H1 (cell line): ENCODE data around the gene DUSP7. TPM values are rescaled to one million over a fixed set of nuclear protein-coding genes. Genes with fewer than 3 reads are reported as not detected.

ENCODE experiments used
- BCL11A ChIP-seq, 2 experiments: IDR thresholded peaks; one replicate each; pipeline ENCODE4 v1.6.1; 2011; ENCODE audit warnings: low read depth in 2 of 2, low read length in 2 of 2, mild to moderate bottlenecking in 2 of 2
- CBX5 ChIP-seq: fragments of 300-800, 300-1000 bp; sonication (generic); IDR thresholded peaks from 2 replicates; pipeline ENCODE4 v1.7.1; 2016; ENCODE audit warnings: antibody characterized with exemption, low read length, low read depth
- CHD2 ChIP-seq: IDR thresholded peaks from 2 replicates; pipeline ENCODE4 v1.6.1; 2012; ENCODE audit warnings: low read length, improper control_type of control experiment
- KDM4A ChIP-seq: IDR thresholded peaks from one replicate; pipeline ENCODE4 v1.7.1; 2012; ENCODE audit warnings: low read depth, mild to moderate bottlenecking, moderate library complexity, low read length, inconsistent platforms; ENCODE audit not compliant: severe bottlenecking
- KDM5A ChIP-seq: fragments of 200-600 bp; IDR thresholded peaks from 2 replicates; pipeline ENCODE4 v1.7.1; 2012; ENCODE audit warnings: mild to moderate bottlenecking, low read length, inconsistent platforms, mixed read lengths
- SIRT6 ChIP-seq: IDR thresholded peaks from one replicate; pipeline ENCODE4 v1.7.1; 2012; ENCODE audit warnings: low read length, inconsistent platforms
- SUZ12 ChIP-seq: fragments of 200-600 bp; sonication (generic); IDR thresholded peaks from 2 replicates; pipeline ENCODE4 v1.6.1; 2012; ENCODE audit warnings: mild to moderate bottlenecking, inconsistent platforms, low read length, moderate library complexity, mixed read lengths
- polyA plus RNA-seq, 7 experiments: library from polyadenylated mRNA; depleted of rRNA in 3 of 7; stranded (reverse) in 5 of 7; unstranded in 2 of 7; fragments of >200 nt in 5 of 7; fragments of 200-250 nt in 2 of 7; gene quantifications; 1 replicate in 5 of 7; 2 replicates in 1 of 7; 4 replicates in 1 of 7; pipeline versions ENCODE4 v1.2.1 to v1.2.3, GENCODE V29; 2011 to 2013; ENCODE audit warnings: missing spikeins in 2 of 7, mixed read lengths in 2 of 7
- total RNA-seq: library from RNA; stranded (reverse); fragmentation: NEBNext Ultra II Directional; extraction: Animal tissue kit (Norgen Biotek cat#: 25700); gene quantifications from 2 replicates; pipeline ENCODE4 v1.2.1, GENCODE V29; 2021
- TF ChIP-seq, protein P1 (sequence below): fragments of 300-600 bp; sonication (generic); IDR thresholded peaks from 2 replicates; pipeline ENCODE4 v1.7.1; 2012; ENCODE audit warnings: low read length, moderate library complexity, mild to moderate bottlenecking, inconsistent platforms; ENCODE audit not compliant: insufficient replicate concordance
- TF ChIP-seq, protein P2 (sequence below): IDR thresholded peaks from 2 replicates; pipeline ENCODE4 v1.6.1; 2012; ENCODE audit warnings: inconsistent platforms

Gene DUSP7
- total and polyA plus RNA-seq, 2 of the 8 experiments (the other 6 are each of a cell fraction or from before 2014, with no cell fraction given): 19.4 to 24.9 TPM

DNA sequence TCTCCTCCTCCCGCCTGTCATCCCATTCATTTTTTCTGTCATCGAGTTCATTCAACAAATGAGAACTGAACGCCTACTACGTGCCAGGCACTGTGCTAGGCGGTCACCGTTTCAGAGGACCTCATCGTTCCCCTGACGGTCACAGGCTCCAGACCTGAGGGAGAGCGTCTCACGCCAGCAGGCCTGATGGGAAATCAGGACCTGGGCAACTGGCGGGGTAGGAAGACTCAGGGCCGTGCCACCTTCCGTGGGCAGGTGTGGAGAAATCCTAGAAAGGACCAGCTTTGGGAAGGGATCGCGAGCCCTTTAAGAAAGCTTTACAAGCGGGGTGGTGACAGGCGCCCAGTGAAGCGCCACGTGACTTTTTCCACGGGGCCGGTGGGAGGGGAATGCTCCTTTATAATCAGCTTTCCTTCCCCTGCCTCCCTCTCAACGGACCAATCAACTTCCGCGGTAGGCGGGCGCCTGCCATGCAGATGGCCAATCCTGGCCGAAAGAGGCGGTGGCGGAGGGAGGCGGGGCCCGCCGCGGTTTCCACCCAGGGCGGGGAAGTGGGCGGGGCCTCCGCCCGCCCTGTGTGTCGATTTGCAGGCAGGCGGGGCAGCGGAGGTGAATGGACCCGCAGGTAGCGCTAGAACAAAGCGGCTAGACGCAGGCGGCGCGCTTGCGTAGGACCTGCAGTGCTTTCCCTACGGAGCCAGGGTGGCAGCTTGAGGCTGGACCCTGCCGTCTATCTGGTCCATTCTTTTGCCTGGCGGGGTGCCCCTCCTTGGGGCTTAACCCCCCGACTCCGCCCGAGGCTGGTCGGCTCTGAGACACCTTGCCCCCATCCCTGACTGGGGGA lies 819 bp upstream of the DUSP7 start (continued):
- TF ChIP-seq, protein P1, sequence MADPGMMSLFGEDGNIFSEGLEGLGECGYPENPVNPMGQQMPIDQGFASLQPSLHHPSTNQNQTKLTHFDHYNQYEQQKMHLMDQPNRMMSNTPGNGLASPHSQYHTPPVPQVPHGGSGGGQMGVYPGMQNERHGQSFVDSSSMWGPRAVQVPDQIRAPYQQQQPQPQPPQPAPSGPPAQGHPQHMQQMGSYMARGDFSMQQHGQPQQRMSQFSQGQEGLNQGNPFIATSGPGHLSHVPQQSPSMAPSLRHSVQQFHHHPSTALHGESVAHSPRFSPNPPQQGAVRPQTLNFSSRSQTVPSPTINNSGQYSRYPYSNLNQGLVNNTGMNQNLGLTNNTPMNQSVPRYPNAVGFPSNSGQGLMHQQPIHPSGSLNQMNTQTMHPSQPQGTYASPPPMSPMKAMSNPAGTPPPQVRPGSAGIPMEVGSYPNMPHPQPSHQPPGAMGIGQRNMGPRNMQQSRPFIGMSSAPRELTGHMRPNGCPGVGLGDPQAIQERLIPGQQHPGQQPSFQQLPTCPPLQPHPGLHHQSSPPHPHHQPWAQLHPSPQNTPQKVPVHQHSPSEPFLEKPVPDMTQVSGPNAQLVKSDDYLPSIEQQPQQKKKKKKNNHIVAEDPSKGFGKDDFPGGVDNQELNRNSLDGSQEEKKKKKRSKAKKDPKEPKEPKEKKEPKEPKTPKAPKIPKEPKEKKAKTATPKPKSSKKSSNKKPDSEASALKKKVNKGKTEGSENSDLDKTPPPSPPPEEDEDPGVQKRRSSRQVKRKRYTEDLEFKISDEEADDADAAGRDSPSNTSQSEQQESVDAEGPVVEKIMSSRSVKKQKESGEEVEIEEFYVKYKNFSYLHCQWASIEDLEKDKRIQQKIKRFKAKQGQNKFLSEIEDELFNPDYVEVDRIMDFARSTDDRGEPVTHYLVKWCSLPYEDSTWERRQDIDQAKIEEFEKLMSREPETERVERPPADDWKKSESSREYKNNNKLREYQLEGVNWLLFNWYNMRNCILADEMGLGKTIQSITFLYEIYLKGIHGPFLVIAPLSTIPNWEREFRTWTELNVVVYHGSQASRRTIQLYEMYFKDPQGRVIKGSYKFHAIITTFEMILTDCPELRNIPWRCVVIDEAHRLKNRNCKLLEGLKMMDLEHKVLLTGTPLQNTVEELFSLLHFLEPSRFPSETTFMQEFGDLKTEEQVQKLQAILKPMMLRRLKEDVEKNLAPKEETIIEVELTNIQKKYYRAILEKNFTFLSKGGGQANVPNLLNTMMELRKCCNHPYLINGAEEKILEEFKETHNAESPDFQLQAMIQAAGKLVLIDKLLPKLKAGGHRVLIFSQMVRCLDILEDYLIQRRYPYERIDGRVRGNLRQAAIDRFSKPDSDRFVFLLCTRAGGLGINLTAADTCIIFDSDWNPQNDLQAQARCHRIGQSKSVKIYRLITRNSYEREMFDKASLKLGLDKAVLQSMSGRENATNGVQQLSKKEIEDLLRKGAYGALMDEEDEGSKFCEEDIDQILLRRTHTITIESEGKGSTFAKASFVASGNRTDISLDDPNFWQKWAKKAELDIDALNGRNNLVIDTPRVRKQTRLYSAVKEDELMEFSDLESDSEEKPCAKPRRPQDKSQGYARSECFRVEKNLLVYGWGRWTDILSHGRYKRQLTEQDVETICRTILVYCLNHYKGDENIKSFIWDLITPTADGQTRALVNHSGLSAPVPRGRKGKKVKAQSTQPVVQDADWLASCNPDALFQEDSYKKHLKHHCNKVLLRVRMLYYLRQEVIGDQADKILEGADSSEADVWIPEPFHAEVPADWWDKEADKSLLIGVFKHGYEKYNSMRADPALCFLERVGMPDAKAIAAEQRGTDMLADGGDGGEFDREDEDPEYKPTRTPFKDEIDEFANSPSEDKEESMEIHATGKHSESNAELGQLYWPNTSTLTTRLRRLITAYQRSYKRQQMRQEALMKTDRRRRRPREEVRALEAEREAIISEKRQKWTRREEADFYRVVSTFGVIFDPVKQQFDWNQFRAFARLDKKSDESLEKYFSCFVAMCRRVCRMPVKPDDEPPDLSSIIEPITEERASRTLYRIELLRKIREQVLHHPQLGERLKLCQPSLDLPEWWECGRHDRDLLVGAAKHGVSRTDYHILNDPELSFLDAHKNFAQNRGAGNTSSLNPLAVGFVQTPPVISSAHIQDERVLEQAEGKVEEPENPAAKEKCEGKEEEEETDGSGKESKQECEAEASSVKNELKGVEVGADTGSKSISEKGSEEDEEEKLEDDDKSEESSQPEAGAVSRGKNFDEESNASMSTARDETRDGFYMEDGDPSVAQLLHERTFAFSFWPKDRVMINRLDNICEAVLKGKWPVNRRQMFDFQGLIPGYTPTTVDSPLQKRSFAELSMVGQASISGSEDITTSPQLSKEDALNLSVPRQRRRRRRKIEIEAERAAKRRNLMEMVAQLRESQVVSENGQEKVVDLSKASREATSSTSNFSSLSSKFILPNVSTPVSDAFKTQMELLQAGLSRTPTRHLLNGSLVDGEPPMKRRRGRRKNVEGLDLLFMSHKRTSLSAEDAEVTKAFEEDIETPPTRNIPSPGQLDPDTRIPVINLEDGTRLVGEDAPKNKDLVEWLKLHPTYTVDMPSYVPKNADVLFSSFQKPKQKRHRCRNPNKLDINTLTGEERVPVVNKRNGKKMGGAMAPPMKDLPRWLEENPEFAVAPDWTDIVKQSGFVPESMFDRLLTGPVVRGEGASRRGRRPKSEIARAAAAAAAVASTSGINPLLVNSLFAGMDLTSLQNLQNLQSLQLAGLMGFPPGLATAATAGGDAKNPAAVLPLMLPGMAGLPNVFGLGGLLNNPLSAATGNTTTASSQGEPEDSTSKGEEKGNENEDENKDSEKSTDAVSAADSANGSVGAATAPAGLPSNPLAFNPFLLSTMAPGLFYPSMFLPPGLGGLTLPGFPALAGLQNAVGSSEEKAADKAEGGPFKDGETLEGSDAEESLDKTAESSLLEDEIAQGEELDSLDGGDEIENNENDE: no peak
- no peak for TF ChIP-seq BCL11A (IDR thresholded peaks at IDR 0.05; ENCODE audit: low read depth in 2 of 2, low read length in 2 of 2)
- TF ChIP-seq SIRT6: no peak
- peak; percentile 71 for TF ChIP-seq KDM4A
- TF ChIP-seq KDM5A: no peak
- TF ChIP-seq CBX5: no peak
- TF ChIP-seq SUZ12: no peak; the same call in 1 of the 2 replicates
- TF ChIP-seq, protein P2, sequence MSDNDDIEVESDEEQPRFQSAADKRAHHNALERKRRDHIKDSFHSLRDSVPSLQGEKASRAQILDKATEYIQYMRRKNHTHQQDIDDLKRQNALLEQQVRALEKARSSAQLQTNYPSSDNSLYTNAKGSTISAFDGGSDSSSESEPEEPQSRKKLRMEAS: peak; percentile 59
- peak; percentile 80 for TF ChIP-seq CHD2
